ENCODE measurements around the gene WNT16. TPM values are rescaled to one million over a fixed set of nuclear protein-coding genes. Genes with fewer than 3 reads are reported as not detected.

Gene WNT16
- total RNA-seq, 1 donor from 2014 or later = not detected

DNA sequence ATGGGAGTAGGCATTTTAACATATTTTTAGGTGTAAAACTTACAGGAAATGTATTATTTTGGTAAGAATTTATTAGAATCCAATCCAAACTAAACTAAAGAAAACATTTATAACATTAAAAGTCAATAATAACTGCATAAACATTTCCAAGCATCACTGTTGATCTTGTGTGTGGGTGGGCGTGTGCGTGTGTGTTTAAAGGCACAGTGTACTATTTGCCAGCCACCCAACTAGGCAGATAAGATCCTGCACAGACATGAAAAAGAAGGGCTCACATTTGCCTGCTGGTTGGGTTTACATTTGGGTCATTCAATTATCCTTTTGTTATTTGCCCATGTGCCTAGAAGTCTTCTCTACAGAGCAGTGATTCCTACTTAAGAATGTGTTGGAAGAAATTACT lies 31.0 kb upstream of the WNT16 start:
- no peaks in the 10 kb centered on the region for H3K4me1 ChIP-seq
- TF ChIP-seq, protein P1, sequence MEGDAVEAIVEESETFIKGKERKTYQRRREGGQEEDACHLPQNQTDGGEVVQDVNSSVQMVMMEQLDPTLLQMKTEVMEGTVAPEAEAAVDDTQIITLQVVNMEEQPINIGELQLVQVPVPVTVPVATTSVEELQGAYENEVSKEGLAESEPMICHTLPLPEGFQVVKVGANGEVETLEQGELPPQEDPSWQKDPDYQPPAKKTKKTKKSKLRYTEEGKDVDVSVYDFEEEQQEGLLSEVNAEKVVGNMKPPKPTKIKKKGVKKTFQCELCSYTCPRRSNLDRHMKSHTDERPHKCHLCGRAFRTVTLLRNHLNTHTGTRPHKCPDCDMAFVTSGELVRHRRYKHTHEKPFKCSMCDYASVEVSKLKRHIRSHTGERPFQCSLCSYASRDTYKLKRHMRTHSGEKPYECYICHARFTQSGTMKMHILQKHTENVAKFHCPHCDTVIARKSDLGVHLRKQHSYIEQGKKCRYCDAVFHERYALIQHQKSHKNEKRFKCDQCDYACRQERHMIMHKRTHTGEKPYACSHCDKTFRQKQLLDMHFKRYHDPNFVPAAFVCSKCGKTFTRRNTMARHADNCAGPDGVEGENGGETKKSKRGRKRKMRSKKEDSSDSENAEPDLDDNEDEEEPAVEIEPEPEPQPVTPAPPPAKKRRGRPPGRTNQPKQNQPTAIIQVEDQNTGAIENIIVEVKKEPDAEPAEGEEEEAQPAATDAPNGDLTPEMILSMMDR (IDR thresholded peaks at IDR 0.05) = no peak
- no peak overlapping the region for H3K27ac ChIP-seq

DNA sequence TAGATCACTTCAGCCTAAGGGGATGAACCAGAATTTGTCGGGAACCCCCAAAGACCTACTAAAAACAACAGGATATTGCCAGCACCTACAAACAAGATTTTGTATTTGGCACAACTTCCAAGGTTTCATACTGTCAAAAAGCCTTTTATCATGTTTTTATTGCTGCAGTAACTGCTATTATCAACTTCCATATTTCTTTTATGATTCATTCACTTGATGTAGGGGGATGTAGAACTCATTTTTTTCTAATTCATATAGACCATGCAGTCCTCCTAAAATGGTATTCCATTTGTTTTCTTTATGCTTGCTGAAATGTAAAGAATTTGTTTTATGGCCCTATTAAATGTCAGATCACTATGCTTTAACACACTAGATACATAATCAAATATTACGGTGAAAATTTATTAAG lies 30.0 kb upstream of the WNT16 start:
- no peak overlapping the region for H3K4me3 ChIP-seq
- intact Hi-C loops (cut with DNase I) = no loop called here
- H3K4me1 ChIP-seq = no peaks in the 10 kb centered on the region
- peaks cover 3 to 14% of the 10 kb centered on the region in 2 donors for H3K36me3 ChIP-seq
- TF ChIP-seq, protein P1 (IDR thresholded peaks at IDR 0.05) = no peak
- no peaks in the 10 kb centered on the region for H3K9me3 ChIP-seq
- DNase-seq (ENCODE audit: low spot score in 2 of 2) = no peak
- no peak overlapping the region for H3K27ac ChIP-seq
- H3K27me3 ChIP-seq = no peaks in the 10 kb centered on the region

More for the DNA sequence above, 31.0 kb upstream of the WNT16 start:
- no peak for DNase-seq (ENCODE audit: low spot score in 2 of 2)
- Histone ChIP-seq H3K9me3 (no peaks in the 10 kb centered on the region), H3K27me3 (no peaks in the 10 kb centered on the region), H3K36me3 (peaks cover 8 to 23% of the 10 kb centered on the region in 2 donors), H3K4me3 (no peak overlapping the region)
- intact Hi-C loops (cut with DNase I) = no loop called here

DNA sequence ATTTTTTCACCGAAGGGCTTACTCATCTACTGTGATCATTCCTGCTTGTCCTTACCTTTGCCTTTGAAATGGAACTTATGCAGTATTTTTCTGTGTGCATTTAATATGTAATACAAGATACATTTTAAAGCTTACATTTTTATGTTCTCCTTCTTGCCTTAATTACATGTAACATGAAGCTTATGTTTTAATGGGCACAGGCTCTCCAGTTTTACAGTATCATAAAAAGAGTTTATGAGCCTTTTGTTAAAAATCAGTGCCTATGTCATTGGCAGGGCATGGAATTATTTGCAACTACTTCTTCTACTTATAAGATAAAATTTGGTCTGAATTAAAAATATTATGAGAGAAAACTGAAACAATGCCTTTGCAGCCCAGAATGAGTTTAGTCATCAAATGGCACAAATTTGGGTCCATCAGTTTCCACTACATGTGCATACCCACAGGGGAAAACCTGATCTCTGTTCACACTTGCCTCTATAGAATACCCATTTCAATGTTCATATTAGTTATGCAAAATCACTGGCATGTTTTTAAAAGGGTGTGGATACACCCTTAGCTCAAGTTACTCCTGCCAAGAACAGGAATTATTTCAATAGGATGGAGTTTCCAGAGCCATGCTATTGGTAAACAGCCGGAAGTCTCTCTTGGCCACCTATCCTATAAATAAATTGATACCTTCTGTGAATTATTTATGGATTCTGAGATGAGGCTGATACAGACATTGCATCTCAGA lies 27.9 kb upstream of the WNT16 start:
- TF ChIP-seq, protein P1 (IDR thresholded peaks at IDR 0.05) = no peak
- Histone ChIP-seq H3K27me3 (no peaks in the 10 kb centered on the region), H3K9me3 (no peaks in the 10 kb centered on the region), H3K4me1 (no peaks in the 10 kb centered on the region), H3K4me3 (no peak overlapping the region), H3K36me3 (peaks cover 0 to 8% of the 10 kb centered on the region in 2 donors), H3K27ac (no peak overlapping the region)
- intact Hi-C loops (cut with DNase I) = no loop called here
- no peak for DNase-seq (ENCODE audit: low spot score in 2 of 2)

DNA sequence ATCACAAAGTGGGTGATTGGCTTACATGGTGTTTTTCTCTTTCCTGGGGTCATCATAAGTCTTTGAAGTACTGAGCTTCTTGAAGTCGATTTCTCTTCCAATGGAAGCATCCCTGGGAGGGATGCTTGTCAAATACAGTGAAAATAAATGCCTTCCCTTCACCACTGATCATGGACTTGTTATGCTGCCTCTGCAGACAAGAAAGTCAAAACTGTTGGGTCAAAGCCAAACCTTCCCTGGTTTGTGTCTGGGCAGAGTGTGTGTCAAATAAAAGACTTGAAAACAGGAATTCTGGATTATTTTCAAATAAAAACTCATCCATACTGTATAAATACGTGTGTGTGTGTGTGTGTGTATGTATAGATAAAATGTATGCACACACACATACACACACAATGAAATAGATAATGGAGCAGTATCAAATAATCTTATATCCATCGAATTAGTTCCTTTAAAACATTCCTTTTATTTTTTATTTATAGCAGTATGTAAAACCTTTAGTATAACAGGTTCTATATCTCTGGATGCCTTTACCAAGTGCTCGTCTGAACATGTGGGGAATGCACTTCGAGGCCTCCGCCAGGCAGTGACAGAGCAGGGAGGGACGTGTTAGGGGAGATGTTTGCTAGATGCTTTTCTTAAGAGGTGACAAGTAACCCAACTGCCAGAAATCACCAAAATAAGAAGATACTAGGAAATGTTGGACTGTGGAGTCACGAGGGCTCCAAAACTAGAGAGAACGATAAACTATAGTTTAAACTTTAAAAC lies 27.2 kb upstream of the WNT16 start:
- TF ChIP-seq, protein P1 (IDR thresholded peaks at IDR 0.05) = no peak
- Histone ChIP-seq H3K36me3 (peaks cover 0 to under 1% of the 10 kb centered on the region in 2 donors), H3K9me3 (no peaks in the 10 kb centered on the region), H3K27me3 (no peaks in the 10 kb centered on the region), H3K27ac (no peak overlapping the region), H3K4me1 (no peaks in the 10 kb centered on the region), H3K4me3 (no peak overlapping the region)
- intact Hi-C loops (cut with DNase I) = no loop called here
- no peak for DNase-seq (ENCODE audit: low spot score in 2 of 2)

DNA sequence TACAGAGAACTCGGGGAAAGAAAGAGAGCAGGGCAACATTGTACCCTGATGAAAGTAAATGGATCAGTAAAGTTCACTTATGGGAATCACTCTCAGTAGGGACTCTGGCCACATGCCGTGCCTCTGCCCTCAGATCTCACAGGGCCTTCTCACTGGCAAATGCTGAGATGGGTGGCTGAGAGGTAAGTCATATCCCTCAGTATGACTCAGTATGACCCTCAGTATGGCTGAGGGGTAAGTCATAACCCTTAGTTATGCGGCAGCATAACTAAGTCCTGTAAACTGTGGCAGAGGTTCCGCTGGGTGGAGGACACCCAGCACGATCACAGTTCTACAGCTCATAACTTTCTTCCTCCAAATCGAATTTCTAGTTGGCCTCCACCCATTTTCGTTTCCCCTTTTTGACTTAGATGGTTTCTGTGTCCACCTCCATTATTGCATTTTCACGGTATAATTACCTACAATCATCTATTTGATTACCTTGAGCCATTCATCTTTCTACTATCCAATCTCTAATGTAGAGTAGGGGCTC lies 26.5 kb upstream of the WNT16 start:
- Histone ChIP-seq H3K9me3 (no peaks in the 10 kb centered on the region), H3K27ac (no peak overlapping the region), H3K36me3 (no peaks in the 10 kb centered on the region), H3K4me1 (no peaks in the 10 kb centered on the region), H3K4me3 (no peak overlapping the region), H3K27me3 (no peaks in the 10 kb centered on the region)
- no peak for DNase-seq (ENCODE audit: low spot score in 2 of 2)
- intact Hi-C loops (cut with DNase I) = no loop called here
- TF ChIP-seq, protein P1 (IDR thresholded peaks at IDR 0.05) = no peak

Measured in ascending aorta (tissue), 2 donors.